ENCODE results near the gene HIRA.

DNA sequence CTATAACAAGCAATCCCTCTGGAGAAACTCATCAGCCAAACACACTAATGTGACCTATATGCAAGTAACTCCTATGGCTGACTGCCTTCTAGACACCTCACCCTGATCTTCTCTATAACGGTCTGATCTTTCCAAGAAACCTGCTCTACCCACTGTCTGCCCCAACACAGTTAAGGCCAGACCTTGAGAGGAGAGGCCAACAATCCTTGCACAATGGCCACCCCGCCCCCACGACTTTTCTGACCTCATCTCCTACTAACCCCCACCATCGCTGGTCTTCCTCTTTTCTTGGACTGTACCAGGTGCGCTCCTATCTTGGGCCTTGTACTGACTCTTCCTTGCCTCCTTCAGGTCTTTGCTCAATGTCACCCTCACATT, 12.5 kb downstream of the HIRA start:
- TF ChIP-seq, protein P1, sequence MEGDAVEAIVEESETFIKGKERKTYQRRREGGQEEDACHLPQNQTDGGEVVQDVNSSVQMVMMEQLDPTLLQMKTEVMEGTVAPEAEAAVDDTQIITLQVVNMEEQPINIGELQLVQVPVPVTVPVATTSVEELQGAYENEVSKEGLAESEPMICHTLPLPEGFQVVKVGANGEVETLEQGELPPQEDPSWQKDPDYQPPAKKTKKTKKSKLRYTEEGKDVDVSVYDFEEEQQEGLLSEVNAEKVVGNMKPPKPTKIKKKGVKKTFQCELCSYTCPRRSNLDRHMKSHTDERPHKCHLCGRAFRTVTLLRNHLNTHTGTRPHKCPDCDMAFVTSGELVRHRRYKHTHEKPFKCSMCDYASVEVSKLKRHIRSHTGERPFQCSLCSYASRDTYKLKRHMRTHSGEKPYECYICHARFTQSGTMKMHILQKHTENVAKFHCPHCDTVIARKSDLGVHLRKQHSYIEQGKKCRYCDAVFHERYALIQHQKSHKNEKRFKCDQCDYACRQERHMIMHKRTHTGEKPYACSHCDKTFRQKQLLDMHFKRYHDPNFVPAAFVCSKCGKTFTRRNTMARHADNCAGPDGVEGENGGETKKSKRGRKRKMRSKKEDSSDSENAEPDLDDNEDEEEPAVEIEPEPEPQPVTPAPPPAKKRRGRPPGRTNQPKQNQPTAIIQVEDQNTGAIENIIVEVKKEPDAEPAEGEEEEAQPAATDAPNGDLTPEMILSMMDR (conservative IDR thresholded peaks at IDR 0.05; ENCODE audit: low read length): no peak
- TF ChIP-seq EZH2phosphoT487 (IDR thresholded peaks at IDR 0.05; ENCODE audit: borderline replicate concordance, low read depth, low read length): no peak

All from OCI-LY7 (cell line).